B cell (primary cell): ENCODE results near the gene PLCD1.

Experiments
- CTCF ChIP-seq: fragments of 200-600 bp; IDR thresholded peaks from one replicate; pipeline ENCODE4 v1.8.0; 2022; ENCODE audit warnings: antibody characterized with exemption, mild to moderate bottlenecking
- EZH2 ChIP-seq: IDR thresholded peaks from 2 replicates; pipeline ENCODE4 v1.6.1; 2012; ENCODE audit warnings: borderline replicate concordance, low read depth, mild to moderate bottlenecking, moderate library complexity, low read length; ENCODE audit not compliant: insufficient read depth, poor library complexity, severe bottlenecking

GRCh38 chr3:37993820-37994638 is 35.4 kb downstream of the PLCD1 start:
- no peak for TF ChIP-seq CTCF
- TF ChIP-seq EZH2, result no peak
